A204.1 (cell line): Measurements from ENCODE around the gene NF2.
A peak's percentile ranks its signal among the peaks of the same experiment; 100 is the strongest.

ENCODE experiments used
- FAIRE-seq: peaks from 2 replicates; lab custom pipeline; 2012; peaks lifted over from hg19 to GRCh38; lab: Jason Lieb, UNC

The NF2 gene

DNA sequence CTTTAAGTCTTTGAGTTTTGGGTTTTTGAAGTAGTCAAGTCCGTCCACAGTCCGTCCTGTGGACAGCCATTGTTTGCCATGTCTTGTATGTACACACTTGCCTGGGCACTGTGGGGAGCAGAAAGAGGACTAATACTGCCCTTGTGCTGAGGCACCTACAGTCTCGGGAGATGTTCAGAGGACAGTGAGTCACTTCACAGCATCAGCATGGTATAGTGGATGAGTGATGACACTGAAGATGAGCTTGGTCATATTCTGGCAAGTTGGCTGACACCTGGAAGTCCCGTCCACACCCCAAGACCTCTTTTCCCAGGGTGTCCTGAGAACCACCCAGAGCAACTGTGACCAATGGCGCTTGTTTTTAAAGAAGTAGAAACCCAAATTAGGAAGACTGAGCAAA is 29.2 kb downstream of the NF2 start:
- no peak for FAIRE-seq

DNA sequence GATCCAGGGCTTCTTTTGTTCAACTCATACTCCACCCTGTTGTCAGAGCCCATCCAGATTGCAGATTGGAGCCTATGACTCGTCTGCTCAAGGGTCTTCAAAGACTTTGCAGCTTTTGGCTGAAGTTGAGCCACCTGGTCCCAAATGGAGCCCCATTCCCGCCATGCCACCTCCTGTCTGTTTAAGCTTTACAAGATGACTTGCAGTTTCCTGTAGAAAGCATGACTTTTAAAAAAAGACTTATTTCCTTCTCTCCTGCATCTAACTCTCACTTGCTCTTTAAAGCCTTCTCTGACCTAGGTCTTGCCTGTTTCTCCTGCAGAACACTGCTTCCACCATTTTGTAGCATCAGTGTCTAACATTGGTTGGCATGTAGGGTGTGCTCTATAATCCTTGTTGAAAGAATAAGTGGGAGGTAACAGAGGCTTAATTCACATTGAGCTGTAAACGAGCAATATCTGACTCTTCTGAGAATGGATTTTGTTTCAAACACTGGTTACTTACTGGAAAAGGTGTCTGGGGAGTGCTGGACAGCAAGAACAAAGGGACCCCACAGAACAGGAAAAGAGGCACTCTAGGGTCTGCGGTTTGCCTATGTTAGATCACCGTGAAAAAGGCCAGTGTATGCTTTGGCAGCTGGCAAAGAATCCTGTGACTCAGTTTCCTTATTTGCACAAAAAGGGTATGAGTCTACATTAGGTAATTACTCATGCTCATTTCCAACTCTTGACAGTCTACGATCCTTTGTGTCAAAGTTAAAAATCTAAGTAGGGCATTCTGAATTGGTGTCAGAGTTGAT is 30.3 kb downstream of the NF2 start:
- no peak for FAIRE-seq

DNA sequence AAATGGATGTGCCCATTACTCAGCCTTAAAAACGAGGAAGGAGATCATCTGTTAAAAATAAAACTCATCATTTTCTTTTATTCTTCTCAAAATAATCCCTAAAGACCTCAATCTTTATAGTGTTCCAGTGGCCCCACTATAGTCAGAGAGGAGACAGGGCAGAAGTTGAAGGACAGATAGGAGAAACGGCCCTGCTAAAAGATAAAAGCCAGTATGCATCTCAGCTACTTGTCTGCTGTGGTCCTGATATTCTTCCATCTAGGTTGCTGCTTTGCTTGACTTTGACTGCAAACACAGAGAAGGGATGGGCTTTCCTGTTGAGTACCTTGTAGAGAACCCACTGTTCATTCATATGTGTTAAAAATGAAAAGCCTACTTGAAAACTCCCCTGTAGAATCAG is 31.4 kb downstream of the NF2 start:
- FAIRE-seq, result no peak

DNA sequence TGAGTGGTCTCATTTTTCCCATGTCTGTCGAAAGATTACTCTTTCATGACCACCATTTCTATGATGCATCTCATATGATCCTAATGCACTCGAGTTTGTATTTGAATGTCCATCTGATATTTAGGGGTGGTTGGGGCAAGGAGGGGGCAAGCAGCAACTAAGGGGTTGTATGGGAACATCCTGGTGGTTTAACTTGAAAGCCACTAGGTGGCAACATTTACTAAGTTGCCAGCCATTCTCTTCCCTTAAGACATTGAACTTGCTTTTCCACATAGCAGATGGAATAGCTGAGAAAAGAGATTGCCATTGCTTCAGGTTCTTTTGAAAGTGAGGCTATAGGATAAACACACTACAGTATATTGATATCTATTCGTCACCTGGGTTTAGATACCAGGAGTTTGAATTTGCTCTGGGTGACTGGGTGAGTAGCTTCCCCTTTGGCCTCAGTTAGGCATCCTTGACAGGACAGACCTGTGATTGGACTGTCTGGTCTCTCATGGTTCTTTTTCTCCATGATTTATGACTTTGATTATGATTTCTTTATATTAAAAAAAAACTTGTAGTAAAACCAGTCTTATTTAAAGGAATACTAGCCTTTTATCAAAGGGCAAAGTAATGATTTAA is 32.4 kb downstream of the NF2 start:
- peak; percentile 91 for FAIRE-seq

DNA sequence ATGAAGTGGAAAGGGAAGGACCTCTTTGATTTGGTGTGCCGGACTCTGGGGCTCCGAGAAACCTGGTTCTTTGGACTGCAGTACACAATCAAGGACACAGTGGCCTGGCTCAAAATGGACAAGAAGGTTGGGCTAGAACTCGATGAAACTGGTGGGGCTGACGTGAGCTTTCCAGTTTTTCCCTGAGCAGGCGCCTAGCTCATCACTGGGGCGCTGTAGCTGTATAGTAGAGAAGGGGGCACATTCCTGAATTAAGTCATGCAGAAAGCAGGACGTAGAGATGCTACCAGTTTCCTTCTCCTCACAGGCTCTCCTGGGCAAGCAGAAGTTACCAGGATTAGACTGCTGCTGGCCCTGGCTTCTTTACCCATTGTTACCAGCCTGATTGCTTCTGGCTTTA is 33.3 kb downstream of the NF2 start:
- no peak for FAIRE-seq

DNA sequence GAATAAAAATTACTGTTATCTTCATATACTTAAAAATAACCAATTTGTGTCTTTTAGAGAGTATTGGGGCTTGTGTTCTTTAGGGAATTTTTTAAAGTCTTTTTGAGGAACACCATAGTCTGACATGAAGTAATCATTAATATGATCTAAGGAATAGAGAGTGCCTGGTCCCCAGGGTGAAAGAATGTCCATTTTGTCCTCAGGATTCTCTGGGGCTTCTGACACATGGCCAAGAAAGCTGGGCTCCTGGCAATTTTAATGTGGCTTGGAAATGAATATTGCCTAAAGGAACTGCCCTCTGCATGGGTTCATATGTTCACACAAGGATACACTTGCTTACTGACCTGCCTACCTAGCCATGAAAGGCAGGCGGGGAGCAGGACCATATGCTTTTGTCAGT is 33.7 kb downstream of the NF2 start:
- FAIRE-seq, result no peak

- FAIRE-seq, result no peak
Measured at GRCh38 chr22:29638678-29639077, 35.2 kb downstream of the NF2 start.

- FAIRE-seq, result no peak
Measured at GRCh38 chr22:29639096-29639495, 35.7 kb downstream of the NF2 start.

DNA sequence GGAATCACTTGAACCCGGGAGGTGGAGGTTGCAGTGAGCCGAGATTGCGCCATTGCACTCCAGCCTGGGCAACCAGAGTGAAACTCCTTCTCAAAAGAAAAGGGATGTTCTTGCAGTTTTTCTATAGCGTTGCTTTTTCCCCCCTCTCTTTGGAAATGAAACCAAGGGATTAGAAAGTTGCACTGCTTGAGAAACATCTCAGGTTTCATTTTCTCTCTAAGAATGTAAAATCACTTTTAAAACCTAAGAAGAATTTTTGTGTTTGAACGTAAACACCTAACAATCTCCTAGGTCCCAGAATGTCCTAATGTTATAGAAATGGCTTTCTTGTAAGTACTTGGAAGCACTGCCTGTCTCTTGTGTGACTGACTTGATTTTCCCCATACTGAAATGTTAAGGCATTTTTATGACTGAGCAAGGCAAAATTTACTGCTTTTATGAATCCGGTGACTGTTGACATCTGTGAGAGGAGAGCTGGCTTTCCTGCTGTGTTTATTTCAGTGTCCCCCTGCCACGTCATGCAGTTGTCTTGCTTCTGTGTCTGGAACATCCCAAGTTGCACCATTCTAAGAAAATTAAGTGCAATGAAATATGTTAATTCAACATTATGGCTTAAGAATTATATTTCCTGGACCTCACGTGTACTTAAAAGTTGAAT is 37.7 kb downstream of the NF2 start:
- FAIRE-seq, result no peak

GRCh38 chr22:29641700-29642330 is 38.4 kb downstream of the NF2 start:
- FAIRE-seq, result no peak

- no peak for FAIRE-seq
Measured at GRCh38 chr22:29642694-29643093, 39.3 kb downstream of the NF2 start.

DNA sequence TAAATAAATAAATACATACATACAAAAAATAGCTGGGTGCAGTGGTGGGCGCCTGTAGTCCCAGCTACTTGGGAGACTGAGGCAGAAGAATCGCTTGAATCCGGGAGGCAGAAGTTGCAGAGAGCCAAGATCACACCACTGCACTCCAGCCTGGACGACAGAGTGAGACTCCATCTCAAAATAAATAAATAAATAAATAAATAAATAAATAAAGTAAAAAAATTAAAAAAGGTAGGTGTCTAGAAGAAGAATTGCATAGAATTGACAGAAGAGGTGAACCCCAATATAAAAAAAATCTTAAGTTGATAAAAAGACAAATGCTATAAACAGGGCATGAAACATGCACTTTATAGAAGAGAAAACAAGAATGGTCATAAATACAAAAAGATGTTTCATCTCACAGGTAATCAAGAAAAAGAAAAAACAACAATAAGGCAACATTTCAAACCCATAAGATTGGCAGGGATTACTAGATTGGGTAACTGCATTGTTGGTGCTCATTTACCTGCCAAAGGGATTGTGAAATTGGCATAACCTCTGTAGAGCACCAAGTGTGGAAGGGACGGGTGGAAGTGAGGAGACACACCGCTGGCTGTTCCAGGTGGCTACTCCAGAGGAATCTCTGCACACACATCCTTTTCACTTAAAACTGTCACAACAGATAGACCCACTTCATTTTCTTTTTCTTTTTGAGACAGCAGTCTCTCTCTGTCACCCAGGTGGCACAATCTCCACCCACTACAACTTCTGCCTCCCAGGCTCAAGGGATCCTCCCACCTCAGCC is 44.7 kb downstream of the NF2 start:
- FAIRE-seq, result no peak

DNA sequence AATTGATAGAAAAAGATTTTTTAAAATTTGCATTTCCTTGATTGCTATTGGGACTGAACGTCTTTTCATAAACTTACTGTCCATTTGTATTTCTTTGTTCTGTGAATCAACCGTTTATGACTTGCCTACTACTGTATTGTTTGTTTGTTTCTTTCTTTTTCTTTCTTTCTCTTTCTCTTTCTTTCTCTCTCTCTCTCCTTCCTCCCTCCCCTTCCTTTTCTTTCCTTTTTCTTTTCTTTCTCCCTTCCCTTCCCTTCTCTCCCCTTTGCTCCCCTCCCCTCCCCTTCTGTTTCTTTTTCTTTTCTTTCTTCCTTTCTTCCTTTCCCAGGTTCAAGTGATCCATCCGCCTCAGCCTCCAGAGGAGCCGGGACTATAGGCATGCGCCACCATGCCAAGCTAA is 46.9 kb downstream of the NF2 start:
- FAIRE-seq, result no peak

DNA sequence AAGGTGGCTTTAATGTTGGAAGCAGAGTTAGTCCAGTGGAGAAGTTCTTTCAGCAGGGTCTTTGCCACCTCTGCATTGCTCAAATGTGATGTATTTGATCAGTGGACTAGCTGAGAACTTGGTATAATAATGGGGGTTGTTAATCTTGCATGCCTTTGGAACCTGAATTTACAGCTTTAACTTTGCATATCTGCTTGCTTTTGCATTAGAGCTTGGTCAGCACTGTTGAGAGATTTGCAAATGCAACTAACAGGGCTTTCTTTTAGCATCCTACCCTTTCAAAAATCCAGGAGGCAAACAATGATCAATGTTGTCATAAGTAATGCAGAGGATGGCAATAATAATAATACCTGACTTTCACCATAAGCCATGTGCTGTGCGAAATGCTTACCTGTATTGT is 48.2 kb downstream of the NF2 start:
- FAIRE-seq, result no peak

DNA sequence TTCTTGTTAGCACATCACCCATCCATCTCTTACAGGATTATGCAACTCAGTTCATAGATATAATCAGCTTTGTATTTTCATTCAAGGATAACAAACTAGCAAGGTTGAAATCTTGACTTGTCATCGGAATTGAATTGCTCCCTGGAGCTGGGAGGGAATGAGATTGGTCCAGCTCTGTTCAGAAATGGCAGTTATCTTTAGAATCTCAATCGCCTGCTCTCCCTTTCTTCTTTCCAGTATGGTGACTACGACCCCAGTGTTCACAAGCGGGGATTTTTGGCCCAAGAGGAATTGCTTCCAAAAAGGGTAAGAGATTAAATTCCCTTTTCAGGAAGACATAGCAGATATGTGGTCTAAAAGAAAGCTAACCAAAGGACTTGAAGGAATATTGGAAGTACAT is 51.0 kb downstream of the NF2 start:
- no peak for FAIRE-seq

DNA sequence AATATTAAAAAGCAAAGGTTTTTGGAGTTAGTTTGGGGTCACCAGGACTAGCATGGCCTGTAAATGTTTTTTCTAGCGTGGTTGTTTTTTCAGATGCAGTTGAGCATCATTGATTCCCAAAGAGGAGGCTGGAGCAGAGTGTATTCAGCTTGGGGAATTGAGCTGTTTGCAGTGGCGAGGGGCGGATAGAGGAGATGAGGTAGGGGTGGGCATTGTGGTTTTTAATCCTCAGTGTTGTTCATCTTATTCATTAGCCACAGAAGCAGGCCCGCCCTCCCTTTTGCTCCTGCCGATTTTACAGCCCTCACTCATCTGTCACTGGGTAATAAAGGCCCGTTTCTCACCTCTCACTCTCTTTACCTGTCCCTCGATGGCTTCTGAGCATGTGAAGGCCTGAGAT is 51.4 kb downstream of the NF2 start:
- FAIRE-seq, result no peak

- FAIRE-seq, result no peak
Measured at GRCh38 chr22:29658176-29658575, 54.7 kb downstream of the NF2 start.

DNA sequence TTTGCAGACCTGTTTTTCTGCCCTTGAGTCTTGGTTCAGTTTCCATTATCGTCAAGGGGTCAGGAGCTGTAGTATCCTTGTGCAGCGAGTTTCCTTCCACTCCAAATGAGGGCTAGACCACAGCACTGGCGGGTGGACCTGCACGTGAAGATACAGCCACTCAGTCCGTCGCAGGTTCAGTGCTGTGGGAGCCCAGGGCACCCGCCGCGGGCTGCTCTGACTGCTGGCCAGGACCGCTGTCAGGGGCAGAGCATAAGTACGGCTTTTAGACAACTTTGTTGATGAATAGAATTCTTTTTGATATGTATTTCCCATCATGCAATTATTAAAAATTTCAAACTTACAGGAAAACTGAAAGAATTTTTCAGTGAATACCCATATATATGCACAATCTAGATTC is 56.6 kb downstream of the NF2 start:
- no peak for FAIRE-seq

- FAIRE-seq, result no peak
Measured at GRCh38 chr22:29661336-29661735, 57.9 kb downstream of the NF2 start.

GRCh38 chr22:29663180-29663821 is 59.9 kb downstream of the NF2 start:
- FAIRE-seq, result no peak

DNA sequence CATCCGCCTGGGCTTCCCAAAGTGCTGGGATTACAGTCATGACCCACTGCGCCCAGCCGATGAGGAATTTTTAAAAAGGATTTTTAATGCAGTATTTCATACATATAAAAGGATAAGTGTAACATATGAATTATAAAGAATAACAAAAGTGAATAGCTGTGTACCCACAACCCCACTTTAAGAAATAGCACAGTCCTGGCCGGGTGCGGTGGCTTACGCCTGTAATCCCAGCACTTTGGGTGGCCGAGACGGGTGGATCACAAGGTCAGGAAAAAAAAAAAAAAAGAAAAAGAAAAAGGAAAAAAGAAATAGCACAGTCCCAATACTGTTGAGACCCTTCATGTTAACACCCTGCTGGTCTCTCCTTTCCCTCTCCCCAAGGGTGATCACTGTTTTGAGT is 62.1 kb downstream of the NF2 start:
- FAIRE-seq, result no peak

DNA sequence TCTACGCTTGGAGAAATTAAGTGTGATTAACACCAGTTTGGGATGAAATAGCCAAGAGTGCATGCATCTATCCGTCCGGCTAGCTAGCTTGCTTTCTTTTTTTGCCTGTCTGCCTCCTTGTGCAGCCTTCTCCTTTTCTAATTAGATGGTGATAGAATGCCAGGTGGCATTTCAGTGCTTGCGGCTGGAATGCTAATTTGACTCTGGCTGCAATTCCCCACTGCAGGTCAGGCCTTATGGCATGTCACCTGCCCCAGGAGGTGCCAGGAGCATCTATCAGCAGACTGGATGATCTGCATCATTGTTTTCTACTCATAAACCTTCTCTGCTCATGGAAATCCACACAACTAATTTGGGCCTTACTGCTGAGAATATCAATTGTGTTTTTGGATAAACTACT is 65.2 kb downstream of the NF2 start:
- FAIRE-seq, result no peak
